Tibial nerve (tissue), 3 donors: ENCODE measurements around the gene SEPHS2.

Experiments
- POLR2A ChIP-seq, 2 donors: fragments of 450-650 bp; IDR thresholded peaks; one replicate each; pipeline ENCODE4 v1.6.1; 2017; ENCODE audit warnings: antibody characterized with exemption in 2 of 2, mild to moderate bottlenecking in 2 of 2, moderate library complexity in 2 of 2
- TF ChIP-seq, protein P1 (sequence below), 5 experiments: fragments of 200-600 bp in 3 of 5; fragments of 450-650 bp in 2 of 5; sonication (generic) in 3 of 5; IDR thresholded peaks; one replicate each; pipeline ENCODE4 v1.5.1; 2016 to 2019; ENCODE audit warnings: antibody characterized with exemption in 5 of 5, mild to moderate bottlenecking in 3 of 5, moderate library complexity in 2 of 5

- TF ChIP-seq, protein P1, sequence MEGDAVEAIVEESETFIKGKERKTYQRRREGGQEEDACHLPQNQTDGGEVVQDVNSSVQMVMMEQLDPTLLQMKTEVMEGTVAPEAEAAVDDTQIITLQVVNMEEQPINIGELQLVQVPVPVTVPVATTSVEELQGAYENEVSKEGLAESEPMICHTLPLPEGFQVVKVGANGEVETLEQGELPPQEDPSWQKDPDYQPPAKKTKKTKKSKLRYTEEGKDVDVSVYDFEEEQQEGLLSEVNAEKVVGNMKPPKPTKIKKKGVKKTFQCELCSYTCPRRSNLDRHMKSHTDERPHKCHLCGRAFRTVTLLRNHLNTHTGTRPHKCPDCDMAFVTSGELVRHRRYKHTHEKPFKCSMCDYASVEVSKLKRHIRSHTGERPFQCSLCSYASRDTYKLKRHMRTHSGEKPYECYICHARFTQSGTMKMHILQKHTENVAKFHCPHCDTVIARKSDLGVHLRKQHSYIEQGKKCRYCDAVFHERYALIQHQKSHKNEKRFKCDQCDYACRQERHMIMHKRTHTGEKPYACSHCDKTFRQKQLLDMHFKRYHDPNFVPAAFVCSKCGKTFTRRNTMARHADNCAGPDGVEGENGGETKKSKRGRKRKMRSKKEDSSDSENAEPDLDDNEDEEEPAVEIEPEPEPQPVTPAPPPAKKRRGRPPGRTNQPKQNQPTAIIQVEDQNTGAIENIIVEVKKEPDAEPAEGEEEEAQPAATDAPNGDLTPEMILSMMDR (IDR thresholded peaks at IDR 0.05) = no peak
- TF ChIP-seq POLR2A (IDR thresholded peaks at IDR 0.05) = no peak
Measured at GRCh38 chr16:30399435-30400186, 46.1 kb downstream of the SEPHS2 start.
